Nucleus accumbens (tissue), 56 donors: ENCODE results near the gene EGFR.

Source experiments
- DNase-seq, 56 donors: peaks; one replicate each; lab custom pipeline; 2025; lab: John Stamatoyannopoulos, UW

Gene EGFR

GRCh38 chr7:55113760-55114540 lies 95.1 kb downstream of the EGFR start:
- no peak for DNase-seq

GRCh38 chr7:55117286-55117685 lies 98.5 kb downstream of the EGFR start:
- no peak for DNase-seq

GRCh38 chr7:55118426-55118825 lies 99.6 kb downstream of the EGFR start:
- no peak for DNase-seq

- no peak for DNase-seq
Measured at GRCh38 chr7:55119571-55119970, 100.8 kb downstream of the EGFR start.

- no peak for DNase-seq
Measured at GRCh38 chr7:55120074-55120473, 101.3 kb downstream of the EGFR start.

GRCh38 chr7:55120501-55121198 lies 101.8 kb downstream of the EGFR start:
- no peak for DNase-seq

GRCh38 chr7:55121249-55121648 lies 102.4 kb downstream of the EGFR start:
- no peak for DNase-seq

GRCh38 chr7:55122263-55122662 lies 103.4 kb downstream of the EGFR start:
- no peak for DNase-seq

- no peak for DNase-seq
Measured at GRCh38 chr7:55124989-55125875, 106.4 kb downstream of the EGFR start.

GRCh38 chr7:55127135-55127551 lies 108.3 kb downstream of the EGFR start:
- no peak for DNase-seq

- no peak for DNase-seq
Measured at GRCh38 chr7:55127622-55128081, 108.8 kb downstream of the EGFR start.

GRCh38 chr7:55128693-55129394 lies 110.0 kb downstream of the EGFR start:
- no peak for DNase-seq

- no peak for DNase-seq
Measured at GRCh38 chr7:55129541-55130394, 111.0 kb downstream of the EGFR start.

- DNase-seq: peak in 3 of 56 donors; percentile 5 to 34 (median 28)
Measured at GRCh38 chr7:55130395-55131141, 111.8 kb downstream of the EGFR start.

- no peak for DNase-seq
Measured at GRCh38 chr7:55131142-55131929, 112.5 kb downstream of the EGFR start.

- no peak for DNase-seq
Measured at GRCh38 chr7:55132550-55132889, 113.7 kb downstream of the EGFR start.

GRCh38 chr7:55132890-55133551 lies 114.2 kb downstream of the EGFR start:
- peak in 1 of 56 donors; percentile 23 for DNase-seq
